Neural crest cell (in vitro differentiated cells): ENCODE measurements around the gene SLC39A11. TPM values are rescaled to one million over a fixed set of nuclear protein-coding genes. Genes with fewer than 3 reads are reported as not detected.
"Not testable (repeated sequence)": the region's sequence is repeated elsewhere in the genome, so short reads cannot be mapped to it uniquely, and the experiment has no call there.

Source experiments
- DNase-seq: peaks from one replicate; pipeline ENCODE4 v3.0.0; 2021; ENCODE audit warnings: low read depth, mixed read lengths, low spot score
- H3K27ac Mint-ChIP-seq: one replicate; pipeline ENCODE4 v1.8.0; 2021; ENCODE audit warnings: mild to moderate bottlenecking, mixed read lengths; ENCODE audit not compliant: unreplicated experiment
- H3K27me3 Mint-ChIP-seq: 2 replicates; pipeline ENCODE4 v1.8.0; 2021; ENCODE audit warnings: low read depth, mild to moderate bottlenecking, mixed read lengths
- H3K36me3 Mint-ChIP-seq: 2 replicates; pipeline ENCODE4 v1.8.0; 2021; ENCODE audit warnings: low read depth, mild to moderate bottlenecking, mixed read lengths
- H3K4me1 Mint-ChIP-seq: 2 replicates; pipeline ENCODE4 v1.8.0; 2021; ENCODE audit warnings: mixed read lengths
- H3K4me3 Mint-ChIP-seq: one replicate; pipeline ENCODE4 v1.8.0; 2021; ENCODE audit warnings: mild to moderate bottlenecking, mixed read lengths
- H3K9me3 Mint-ChIP-seq: 2 replicates; pipeline ENCODE4 v1.8.0; 2021; ENCODE audit warnings: mixed read lengths
- total RNA-seq: library from RNA; stranded (reverse); gene quantifications from 2 replicates; pipeline ENCODE4 v1.2.1, GENCODE V29; 2021
- TF ChIP-seq, protein P1 (sequence below): fragments of 200-600 bp; sonication (generic); conservative IDR thresholded peaks from 2 replicates; pipeline ENCODE4 v1.5.0; 2021; ENCODE audit warnings: antibody characterized with exemption, mild to moderate bottlenecking

Gene SLC39A11
- total RNA-seq, 1 donor from 2014 or later, result 11.3 TPM

DNA sequence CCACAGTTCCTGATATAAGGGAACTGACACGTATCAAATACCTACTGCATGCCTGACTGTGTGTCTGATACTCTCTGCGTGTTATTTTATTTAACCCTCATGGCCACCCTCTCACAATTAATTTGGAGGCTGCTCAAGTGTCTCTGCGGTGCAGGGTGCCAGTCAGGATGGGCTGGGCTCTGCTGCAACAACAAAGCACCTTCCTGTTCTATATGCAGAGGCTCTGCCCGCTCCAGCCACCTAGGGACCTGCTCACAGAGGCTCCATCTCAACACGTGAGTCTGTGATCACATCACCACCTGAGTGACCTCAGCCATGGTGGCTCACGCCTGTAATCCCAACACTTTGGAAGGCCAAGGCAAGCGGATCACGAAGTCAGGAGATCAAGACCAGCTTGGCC lies 87.1 kb downstream of the SLC39A11 start:
- Mint-ChIP-seq H3K27me3 (no peaks in the 10 kb centered on the region), H3K9me3 (no peaks in the 10 kb centered on the region), H3K36me3 (no peaks in the 10 kb centered on the region), H3K27ac (no peak overlapping the region), H3K4me1 (no peaks in the 10 kb centered on the region), H3K4me3 (no peak overlapping the region)
- TF ChIP-seq, protein P1, sequence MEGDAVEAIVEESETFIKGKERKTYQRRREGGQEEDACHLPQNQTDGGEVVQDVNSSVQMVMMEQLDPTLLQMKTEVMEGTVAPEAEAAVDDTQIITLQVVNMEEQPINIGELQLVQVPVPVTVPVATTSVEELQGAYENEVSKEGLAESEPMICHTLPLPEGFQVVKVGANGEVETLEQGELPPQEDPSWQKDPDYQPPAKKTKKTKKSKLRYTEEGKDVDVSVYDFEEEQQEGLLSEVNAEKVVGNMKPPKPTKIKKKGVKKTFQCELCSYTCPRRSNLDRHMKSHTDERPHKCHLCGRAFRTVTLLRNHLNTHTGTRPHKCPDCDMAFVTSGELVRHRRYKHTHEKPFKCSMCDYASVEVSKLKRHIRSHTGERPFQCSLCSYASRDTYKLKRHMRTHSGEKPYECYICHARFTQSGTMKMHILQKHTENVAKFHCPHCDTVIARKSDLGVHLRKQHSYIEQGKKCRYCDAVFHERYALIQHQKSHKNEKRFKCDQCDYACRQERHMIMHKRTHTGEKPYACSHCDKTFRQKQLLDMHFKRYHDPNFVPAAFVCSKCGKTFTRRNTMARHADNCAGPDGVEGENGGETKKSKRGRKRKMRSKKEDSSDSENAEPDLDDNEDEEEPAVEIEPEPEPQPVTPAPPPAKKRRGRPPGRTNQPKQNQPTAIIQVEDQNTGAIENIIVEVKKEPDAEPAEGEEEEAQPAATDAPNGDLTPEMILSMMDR, result no peak
- no peak for DNase-seq

DNA sequence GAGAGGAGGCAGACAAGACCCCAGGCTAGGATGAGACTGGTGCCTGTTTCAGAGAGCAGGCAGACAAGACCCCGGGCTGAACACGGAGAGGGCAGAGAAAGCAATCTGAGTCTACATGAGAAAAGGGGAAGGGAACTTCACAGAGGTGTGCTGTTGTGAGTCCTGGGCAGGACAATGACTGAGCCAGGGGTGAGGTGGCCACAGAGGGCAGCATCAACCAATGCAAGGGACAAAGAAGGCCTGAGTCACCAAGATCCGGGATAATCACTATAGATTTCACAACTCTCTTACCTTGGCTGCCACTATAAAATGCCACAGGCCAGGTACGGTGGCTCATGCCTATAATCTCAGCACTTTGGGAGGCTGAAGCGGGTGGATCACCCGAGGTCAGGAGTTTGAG lies 89.0 kb downstream of the SLC39A11 start:
- TF ChIP-seq, protein P1, result no peak
- Mint-ChIP-seq H3K36me3 (no peaks in the 10 kb centered on the region), H3K4me3 (no peak overlapping the region), H3K9me3 (no peaks in the 10 kb centered on the region), H3K4me1 (no peaks in the 10 kb centered on the region), H3K27ac (no peak overlapping the region), H3K27me3 (no peaks in the 10 kb centered on the region)
- no peak for DNase-seq

DNA sequence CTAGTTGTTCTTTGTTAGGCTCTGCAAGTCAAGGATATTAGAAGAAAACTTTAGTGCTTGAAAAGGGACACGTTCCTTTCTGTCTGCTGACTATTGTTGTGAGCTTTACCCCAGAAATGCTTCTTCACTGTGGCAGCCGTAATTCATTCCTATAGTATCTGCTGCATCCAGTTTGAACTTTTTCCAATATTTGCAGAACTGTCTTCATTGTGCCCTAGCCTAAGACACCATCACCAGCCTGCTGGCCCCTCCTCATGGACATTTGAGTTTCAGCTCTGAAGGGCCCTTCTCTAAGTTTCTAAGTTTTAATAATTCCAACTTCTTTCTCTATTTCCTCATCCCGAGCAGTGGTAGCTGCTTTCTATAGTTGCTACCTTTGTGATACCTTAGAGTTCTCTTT lies 91.7 kb downstream of the SLC39A11 start:
- Mint-ChIP-seq H3K36me3 (peaks cover 1% of the 10 kb centered on the region), H3K9me3 (peaks cover 3% of the 10 kb centered on the region), H3K4me3 (no peak overlapping the region), H3K4me1 (no peaks in the 10 kb centered on the region), H3K27me3 (no peaks in the 10 kb centered on the region), H3K27ac (no peak overlapping the region)
- TF ChIP-seq, protein P1, result no peak
- DNase-seq, result no peak

DNA sequence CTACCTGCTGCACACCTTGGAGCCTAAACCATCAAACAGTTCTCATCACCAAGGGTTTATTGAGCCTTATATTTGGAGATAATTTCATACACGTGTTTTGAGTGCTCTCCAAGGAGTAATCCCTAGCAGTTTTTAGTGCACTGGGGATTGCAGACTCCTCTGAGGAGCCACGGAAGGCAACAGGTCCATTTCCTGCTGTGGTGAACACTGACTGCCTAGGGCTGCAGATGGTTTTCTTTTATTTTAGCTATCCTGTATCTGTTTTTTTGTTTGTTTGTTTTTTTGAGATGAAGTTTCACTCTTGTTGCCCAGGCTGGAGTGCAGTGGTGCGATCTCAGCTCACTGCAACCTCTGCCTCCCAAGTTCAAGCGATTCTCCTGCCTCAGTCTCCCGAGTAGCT lies 93.0 kb downstream of the SLC39A11 start:
- H3K27ac Mint-ChIP-seq, H3K27me3 Mint-ChIP-seq, H3K4me1 Mint-ChIP-seq, H3K9me3 Mint-ChIP-seq, DNase-seq, H3K4me3 Mint-ChIP-seq, H3K36me3 Mint-ChIP-seq: not testable (repeated sequence)

DNA sequence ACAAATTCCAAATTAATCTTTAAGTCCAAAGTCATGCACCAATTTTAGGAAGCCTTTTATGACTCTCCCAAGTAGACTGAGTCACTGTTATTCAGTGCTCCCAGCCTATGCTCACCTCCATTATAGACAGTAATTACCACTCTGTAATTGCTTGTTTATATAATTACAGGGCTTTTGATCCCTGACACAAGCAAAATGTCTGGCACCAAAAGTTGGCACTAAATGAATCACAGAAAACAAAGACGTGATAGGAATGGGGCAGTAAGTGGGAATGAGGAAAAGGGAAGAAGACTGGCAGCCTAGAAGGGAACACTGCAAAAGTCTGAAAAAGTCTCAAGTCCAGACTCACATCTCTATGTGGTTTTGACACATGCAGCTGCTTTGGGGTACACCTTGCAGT lies 94.1 kb downstream of the SLC39A11 start:
- Mint-ChIP-seq H3K27ac (no peak overlapping the region), H3K9me3 (peaks cover 10% of the 10 kb centered on the region), H3K27me3 (no peaks in the 10 kb centered on the region), H3K36me3 (peaks cover 4% of the 10 kb centered on the region), H3K4me1 (no peaks in the 10 kb centered on the region), H3K4me3 (no peak overlapping the region)
- TF ChIP-seq, protein P1, result no peak
- DNase-seq, result no peak

DNA sequence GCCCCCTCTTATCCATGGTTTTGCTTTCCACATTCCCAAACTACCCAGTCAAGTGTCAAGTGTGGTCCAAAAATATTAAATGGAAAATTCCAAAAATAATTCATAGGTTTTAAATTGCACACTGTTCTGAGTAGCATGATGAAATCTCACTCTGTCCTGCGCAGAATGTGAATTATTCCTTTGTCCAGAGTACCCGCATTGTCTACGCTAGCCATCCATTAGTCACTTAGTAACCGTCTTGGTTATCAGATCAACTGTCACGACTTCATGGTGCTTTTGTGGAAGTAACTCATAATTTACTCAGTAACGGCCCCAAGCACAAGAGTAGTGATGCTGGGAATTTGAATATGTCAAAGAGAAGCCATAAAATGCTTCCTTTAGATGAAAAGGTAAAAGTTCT lies 94.9 kb downstream of the SLC39A11 start:
- TF ChIP-seq, protein P1, result no peak
- Mint-ChIP-seq H3K4me1 (no peaks in the 10 kb centered on the region), H3K27me3 (no peaks in the 10 kb centered on the region), H3K4me3 (no peak overlapping the region), H3K36me3 (peaks cover 4% of the 10 kb centered on the region), H3K27ac (no peak overlapping the region), H3K9me3 (peaks cover 10% of the 10 kb centered on the region)
- DNase-seq, result no peak
